ENCODE results near the gene COG1. TPM values are rescaled to one million over a fixed set of nuclear protein-coding genes. Genes with fewer than 3 reads are reported as not detected.

COG1 gene
- total RNA-seq, 1 experiment from 2014 or later, result 41.2 TPM

- ChIA-PET CTCF (no interaction called here), POLR2A (no interaction called here)
- Histone ChIP-seq H3K4me3 (ENCODE audit: low read depth in 2 of 2, low read length in 2 of 2) (no peak overlapping the region), H3K27me3 (ENCODE audit: control insufficient read depth, insufficient read depth, low read length) (no peaks in the 10 kb centered on the region), H3K4me1 (ENCODE audit: control insufficient read depth, insufficient read depth, low read length) (peaks cover 15% of the 10 kb centered on the region), H3K9me3 (ENCODE audit: control insufficient read depth, insufficient read depth, low read depth, low read length) (no peaks in the 10 kb centered on the region), H3K27ac (ENCODE audit: low read length) (no peak overlapping the region), H3K36me3 (ENCODE audit: control insufficient read depth, insufficient read depth, low read length) (no peaks in the 10 kb centered on the region)
- ATAC-seq (no peak), DNase-seq (ENCODE audit: low read depth, low spot score) (no peak)
- no peak for TF ChIP-seq SIN3A (IDR thresholded peaks at IDR 0.05; ENCODE audit: borderline replicate concordance, insufficient read depth, low read depth, low read length)
- no peak for TF ChIP-seq POLR2AphosphoS5 (IDR thresholded peaks at IDR 0.05; ENCODE audit: low read depth, low read length)
- TF ChIP-seq, protein P1, sequence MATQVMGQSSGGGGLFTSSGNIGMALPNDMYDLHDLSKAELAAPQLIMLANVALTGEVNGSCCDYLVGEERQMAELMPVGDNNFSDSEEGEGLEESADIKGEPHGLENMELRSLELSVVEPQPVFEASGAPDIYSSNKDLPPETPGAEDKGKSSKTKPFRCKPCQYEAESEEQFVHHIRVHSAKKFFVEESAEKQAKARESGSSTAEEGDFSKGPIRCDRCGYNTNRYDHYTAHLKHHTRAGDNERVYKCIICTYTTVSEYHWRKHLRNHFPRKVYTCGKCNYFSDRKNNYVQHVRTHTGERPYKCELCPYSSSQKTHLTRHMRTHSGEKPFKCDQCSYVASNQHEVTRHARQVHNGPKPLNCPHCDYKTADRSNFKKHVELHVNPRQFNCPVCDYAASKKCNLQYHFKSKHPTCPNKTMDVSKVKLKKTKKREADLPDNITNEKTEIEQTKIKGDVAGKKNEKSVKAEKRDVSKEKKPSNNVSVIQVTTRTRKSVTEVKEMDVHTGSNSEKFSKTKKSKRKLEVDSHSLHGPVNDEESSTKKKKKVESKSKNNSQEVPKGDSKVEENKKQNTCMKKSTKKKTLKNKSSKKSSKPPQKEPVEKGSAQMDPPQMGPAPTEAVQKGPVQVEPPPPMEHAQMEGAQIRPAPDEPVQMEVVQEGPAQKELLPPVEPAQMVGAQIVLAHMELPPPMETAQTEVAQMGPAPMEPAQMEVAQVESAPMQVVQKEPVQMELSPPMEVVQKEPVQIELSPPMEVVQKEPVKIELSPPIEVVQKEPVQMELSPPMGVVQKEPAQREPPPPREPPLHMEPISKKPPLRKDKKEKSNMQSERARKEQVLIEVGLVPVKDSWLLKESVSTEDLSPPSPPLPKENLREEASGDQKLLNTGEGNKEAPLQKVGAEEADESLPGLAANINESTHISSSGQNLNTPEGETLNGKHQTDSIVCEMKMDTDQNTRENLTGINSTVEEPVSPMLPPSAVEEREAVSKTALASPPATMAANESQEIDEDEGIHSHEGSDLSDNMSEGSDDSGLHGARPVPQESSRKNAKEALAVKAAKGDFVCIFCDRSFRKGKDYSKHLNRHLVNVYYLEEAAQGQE (IDR thresholded peaks at IDR 0.05; ENCODE audit: insufficient read depth in 1 of 2, low read depth in 2 of 2, low read length in 1 of 2), result no peak
- TF ChIP-seq TCF7L2 (IDR thresholded peaks at IDR 0.05; ENCODE audit: low read depth, low read length), result no peak
- in situ Hi-C loops (cut with HindIII; ENCODE audit: low pct_unique_long_range_greater_than_20kb, low sequenced_read_pairs), result no loop called here
- intact Hi-C loops (cut with micrococcal nuclease; ENCODE audit: unreplicated experiment), result no loop called here
- BruUV-seq (replicated peaks), result no TSS peak
These were observed 31.8 kb upstream of the COG1 start for GRCh38 chr17:73160980-73161630.

- in situ Hi-C loops (cut with HindIII; ENCODE audit: low pct_unique_long_range_greater_than_20kb, low sequenced_read_pairs) (no loop called here), intact Hi-C loops (cut with micrococcal nuclease; ENCODE audit: unreplicated experiment) (no loop called here)
- POLR2A ChIA-PET, result no interaction called here
- CTCF ChIA-PET, result no interaction called here
- Histone ChIP-seq H3K4me1 (ENCODE audit: control insufficient read depth, insufficient read depth, low read length) (peaks cover 18% of the 10 kb centered on the region), H3K36me3 (ENCODE audit: control insufficient read depth, insufficient read depth, low read length) (no peaks in the 10 kb centered on the region), H3K9me3 (ENCODE audit: control insufficient read depth, insufficient read depth, low read depth, low read length) (no peaks in the 10 kb centered on the region), H3K27ac (ENCODE audit: low read length) (no peak overlapping the region), H3K4me3 (ENCODE audit: low read depth in 2 of 2, low read length in 2 of 2) (no peak overlapping the region), H3K27me3 (ENCODE audit: control insufficient read depth, insufficient read depth, low read length) (no peaks in the 10 kb centered on the region)
- TF ChIP-seq TCF7L2 (IDR thresholded peaks at IDR 0.05; ENCODE audit: low read depth, low read length), result no peak
- no peak for TF ChIP-seq SIN3A (IDR thresholded peaks at IDR 0.05; ENCODE audit: borderline replicate concordance, insufficient read depth, low read depth, low read length)
- TF ChIP-seq POLR2AphosphoS5 (IDR thresholded peaks at IDR 0.05; ENCODE audit: low read depth, low read length), result no peak
- TF ChIP-seq CTCF (IDR thresholded peaks at IDR 0.05), result no peak
- TF ChIP-seq, protein P1 (IDR thresholded peaks at IDR 0.05; ENCODE audit: insufficient read depth in 1 of 2, low read depth in 2 of 2, low read length in 1 of 2), result no peak
- no TSS peak for BruUV-seq (replicated peaks)
- ATAC-seq, result no peak
- DNase-seq (ENCODE audit: low read depth, low spot score), result no peak
These were observed 29.8 kb upstream of the COG1 start for GRCh38 chr17:73163043-73163442.

Data from Panc1 (cell line).